NCI-H1092 treated with DMSO at 0.1 percent for 48 hours (cell line): ENCODE results near the gene ATP5PB.

Experiments used
- DNase-seq: peaks from one replicate; lab custom pipeline; 2025; lab: John Stamatoyannopoulos, UW

Gene ATP5PB

GRCh38 chr1:111507411-111508201 lies 58.3 kb downstream of the ATP5PB start:
- DNase-seq: no peak

GRCh38 chr1:111509997-111510375 lies 60.7 kb downstream of the ATP5PB start:
- no peak for DNase-seq

- no peak for DNase-seq
Measured at GRCh38 chr1:111511370-111511769, 62.1 kb downstream of the ATP5PB start.
